HG03520 (cell line): Measurements from ENCODE around the gene LEMD2.

Experiments used
- ATAC-seq: cut with Tn5 transposase; IDR thresholded peaks from one replicate; pipeline ENCODE4 v1.9.1; 2021; ENCODE audit warnings: mild to moderate bottlenecking, moderate library complexity; ENCODE audit not compliant: unreplicated experiment

The LEMD2 gene

DNA sequence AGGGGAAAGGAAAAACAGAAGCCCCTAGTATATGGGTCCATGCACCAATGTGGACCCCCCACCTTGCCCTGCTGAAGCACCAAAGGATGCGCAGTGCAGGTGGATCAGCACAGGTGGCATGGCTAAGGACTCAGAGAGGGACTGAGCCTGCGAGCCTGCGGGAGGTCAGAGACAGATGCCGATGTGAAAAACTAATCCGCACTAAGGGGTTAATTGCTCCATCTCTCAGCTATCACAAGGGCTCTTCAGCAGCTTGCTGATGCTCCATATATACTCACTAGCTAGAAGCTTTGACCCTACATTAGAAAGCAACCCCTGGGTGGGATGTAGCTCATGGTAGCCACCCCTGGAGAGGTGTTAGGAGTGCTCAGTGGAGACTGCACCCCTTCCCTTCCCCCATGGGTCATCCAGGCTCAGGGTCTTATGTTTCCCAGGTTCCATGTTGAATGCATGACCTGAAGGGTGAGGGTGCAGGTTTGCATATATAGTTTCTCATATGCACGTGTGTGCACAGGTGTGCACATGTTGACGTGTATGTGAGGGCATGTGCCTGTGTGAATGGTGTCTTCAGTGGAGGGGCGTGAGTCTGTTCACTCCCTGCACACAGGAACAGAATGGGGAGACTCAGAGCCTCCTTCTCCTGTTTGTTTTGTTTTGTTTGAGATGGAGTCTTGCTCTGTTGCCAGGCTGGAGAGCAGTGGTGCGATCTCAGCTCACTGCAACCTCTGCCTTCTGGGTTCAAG lies 28.9 kb downstream of the LEMD2 start:
- no peak for ATAC-seq

DNA sequence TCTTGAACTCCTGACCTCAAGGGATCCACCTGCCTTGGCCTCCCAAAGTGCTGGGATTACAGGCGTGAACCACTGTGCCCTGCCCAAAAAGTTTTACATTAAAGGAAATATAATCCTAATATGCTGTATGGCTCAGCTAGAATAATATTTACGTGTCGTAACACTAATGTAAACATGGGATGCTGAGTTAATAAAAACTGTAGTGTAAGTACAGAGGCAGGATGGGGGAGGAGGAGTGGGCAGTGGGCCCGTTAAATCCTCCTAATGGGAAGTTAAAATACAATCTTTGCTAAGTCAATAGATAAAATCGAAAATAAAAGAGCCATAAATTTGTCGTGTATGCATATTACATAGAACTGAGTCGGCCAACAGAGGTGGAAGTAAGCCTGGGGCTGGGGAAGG lies 30.1 kb downstream of the LEMD2 start:
- ATAC-seq = no peak

DNA sequence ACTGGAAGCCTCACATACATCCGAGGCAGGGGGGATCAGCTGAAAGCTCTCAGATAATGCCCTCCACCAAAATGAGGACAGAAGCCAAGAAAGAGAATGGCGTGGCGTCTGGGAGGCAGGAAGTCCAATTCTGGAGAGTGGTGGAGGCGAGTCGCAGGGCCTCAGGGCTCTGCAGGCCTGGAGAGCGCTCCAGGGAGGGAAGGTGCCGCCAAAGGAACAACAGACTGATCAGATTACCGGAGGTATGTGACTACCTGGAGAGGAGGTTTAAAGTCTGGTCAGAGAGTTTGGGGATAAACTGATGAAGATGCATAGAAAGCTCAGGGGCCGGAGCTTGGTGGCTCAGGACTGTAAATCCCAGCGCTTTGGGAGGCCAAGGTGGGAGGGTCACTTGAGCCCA lies 31.0 kb downstream of the LEMD2 start:
- ATAC-seq = no peak

GRCh38 chr6:33757113-33757512 lies 31.8 kb downstream of the LEMD2 start:
- ATAC-seq = no peak

DNA sequence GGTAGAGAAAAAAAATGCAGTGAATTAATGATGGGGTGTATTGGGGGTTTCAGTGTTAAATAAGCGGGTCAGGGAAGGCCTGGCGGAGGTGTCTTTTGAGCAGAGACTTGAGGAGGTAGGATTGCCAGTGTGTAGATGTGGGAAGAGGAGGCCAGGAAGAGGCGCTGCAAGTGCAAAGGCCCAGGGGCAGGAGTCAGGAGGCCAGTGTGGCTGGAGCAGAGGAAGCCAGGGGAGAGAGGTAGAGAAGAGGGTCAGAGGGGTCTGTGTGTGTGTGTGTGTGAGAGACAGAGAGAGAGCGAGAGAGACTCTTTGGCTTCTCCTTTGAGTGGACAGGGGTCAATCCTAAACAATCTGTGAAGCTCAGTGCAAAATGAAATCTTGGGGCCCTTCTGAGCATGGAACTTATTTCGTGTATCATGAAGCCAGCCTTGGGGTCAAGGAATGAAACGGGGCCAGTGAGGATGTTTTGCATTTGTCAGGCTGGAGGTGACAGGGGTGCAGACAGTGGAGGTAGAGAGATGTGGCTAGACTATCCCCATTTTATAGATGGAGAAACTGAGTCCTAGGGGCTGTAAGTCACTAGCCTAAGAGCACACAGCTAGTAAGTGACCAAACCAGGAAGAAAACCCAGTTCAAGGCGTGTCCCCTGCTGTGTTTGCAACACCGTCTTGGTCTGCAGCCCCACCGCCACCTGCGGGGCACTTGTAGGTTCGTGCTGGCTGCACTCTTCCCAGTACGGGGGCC lies 32.5 kb downstream of the LEMD2 start:
- ATAC-seq = no peak

GRCh38 chr6:33755070-33755869 lies 33.7 kb downstream of the LEMD2 start:
- ATAC-seq = no peak

- ATAC-seq = no peak
These were observed 34.7 kb downstream of the LEMD2 start for GRCh38 chr6:33754222-33754621.

- ATAC-seq = no peak
These were observed 36.3 kb downstream of the LEMD2 start for GRCh38 chr6:33752646-33753015.

DNA sequence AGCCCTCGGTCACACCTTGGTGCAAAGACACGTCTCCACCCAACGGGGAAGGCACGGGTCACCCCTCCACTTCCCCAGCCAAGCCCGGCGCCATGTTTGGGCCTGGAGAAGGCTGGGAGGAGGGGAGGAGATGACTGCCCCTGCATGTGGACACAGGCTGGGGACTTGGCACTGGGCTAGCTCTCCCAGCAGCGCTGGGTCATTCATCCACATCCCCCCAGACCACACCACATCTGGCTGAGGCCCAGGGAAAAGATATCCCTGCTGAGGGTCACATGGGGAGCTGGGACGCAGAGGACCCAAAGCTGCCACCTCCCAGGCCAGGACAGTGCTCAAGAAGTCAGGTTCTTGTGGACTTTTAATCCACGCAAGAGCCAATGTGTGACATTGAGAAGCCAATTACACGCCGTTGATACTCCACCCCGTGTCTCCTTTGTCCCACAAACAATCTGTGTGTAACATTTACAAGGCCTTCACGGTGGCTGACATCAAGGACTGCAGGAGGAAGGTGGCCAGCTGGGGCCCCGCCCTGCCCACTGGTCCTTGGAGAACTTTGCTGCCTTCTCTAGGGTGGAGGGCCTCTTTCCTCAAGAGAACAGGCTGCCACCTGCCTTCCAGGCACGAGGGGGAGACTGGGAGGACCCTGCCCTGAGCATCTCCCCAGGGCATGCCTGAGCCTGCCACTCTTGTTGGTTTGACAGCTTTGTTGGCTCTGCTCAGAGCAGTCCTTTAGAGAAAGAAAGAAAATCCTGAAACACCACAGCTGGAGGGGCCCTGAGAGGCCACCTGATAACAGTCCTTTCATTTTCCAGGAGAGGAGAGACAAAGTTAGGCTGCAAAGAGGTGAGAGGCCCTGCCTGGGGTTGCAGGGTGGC lies 36.9 kb downstream of the LEMD2 start:
- no peak for ATAC-seq

DNA sequence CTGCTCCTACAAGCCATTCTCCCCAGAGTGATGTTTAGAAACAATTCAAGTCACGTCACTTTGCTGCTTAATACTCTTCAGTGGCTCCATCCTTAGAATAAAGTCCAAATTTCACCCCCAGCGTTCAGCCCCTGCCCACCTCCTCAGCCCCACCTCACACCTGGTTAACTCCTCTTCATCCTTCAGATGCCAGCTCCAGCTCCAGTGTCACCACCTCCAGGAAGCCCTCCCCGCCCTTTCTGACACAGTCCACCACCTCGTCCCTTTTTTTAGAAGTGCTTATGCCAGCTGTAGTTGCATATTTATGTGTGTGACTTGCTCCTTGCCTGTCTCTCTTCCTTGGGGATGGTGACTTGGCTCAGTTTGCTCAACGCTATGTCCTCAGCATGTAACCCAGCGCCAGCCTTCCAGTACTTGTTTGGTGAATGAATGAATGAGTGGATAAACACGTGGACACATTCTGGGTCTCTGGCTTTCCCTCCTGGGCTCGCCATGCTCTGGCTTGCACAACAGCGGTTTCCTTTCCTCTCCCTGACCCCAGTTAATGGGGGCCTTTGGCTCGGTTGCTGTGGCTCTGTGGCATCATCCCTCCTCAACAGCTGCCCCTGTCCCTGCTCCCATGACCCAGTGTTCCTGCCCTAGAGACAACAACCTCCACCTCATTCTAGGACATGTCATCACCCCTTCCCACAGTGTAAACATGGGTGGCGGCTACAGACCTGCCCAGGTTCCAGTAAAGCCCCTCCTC lies 38.5 kb downstream of the LEMD2 start:
- no peak for ATAC-seq

GRCh38 chr6:33749401-33749800 lies 39.5 kb downstream of the LEMD2 start:
- no peak for ATAC-seq

DNA sequence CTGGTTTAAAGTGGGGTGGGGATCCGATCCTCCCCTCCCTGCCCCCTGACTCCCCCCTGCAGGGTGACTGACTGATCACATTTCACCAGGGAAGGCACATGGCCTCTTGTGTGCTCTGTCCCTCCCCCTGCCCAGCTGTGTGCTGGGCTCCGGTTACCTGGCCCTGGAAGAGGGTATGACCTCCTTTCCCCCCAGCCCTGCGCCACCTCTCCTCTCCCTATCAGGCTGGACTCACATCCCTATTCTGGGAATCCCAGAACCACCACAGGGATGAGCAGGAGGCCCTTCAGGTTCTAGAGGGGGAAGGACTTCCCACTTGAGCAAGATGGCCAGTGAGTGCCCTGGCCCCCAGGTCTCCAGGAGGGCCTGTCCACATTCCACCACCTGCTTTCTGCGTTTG lies 40.1 kb downstream of the LEMD2 start:
- no peak for ATAC-seq

DNA sequence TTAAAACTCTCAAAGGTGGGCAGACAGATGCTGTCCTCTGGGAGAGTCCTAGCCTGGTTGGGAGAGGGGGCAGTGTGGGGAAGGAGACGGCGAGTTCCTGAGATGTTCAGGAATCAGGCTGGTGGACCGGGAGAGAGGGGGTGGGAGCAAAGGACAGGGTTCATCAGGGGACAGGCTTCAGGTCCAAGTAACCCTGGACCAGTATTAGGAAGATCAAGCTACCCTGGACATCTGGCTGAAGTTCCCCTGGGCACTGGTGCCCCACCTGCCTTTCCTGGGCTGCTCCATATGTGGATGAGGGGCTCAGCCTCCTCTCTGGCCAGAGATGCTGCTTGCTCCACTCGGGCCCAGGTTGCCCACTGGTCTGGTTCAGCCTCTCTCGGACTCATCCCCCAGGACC lies 41.1 kb downstream of the LEMD2 start:
- no peak for ATAC-seq

GRCh38 chr6:33746651-33747100 lies 42.3 kb downstream of the LEMD2 start, which contains the start of gene IP6K3:
Gene IP6K3 (minus strand): TSS chr6:33746905. CDS start chr6:33735476, 11,429 bp downstream.
- ATAC-seq = no peak

DNA sequence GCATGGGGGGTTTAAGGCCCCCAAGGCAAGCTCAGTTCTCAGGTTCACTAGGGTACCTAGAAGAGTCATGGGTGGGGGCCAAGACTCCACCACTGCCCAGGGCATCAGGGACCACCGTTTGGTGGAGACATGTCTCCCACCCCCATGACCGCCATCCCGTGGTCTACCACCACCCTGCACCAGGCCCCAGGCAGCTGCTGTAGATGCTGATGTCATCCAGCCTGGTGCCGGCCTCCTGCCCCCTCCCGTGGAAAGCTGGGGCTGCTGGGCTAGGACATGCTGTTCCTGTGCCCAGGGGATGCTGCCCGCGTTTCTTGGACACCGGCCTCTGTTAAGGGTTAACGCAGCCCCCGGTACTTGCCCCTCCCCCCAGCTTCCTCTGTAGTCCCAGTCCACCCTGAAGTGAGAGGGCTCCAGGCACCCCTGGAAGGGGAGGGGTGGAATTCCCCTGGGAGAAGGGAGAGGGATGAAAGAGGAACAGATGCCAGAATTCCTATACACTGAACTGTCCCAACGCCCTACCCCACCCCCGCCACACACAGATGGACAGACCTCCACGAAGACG lies 42.8 kb downstream of the LEMD2 start:
- no peak for ATAC-seq

- ATAC-seq = no peak
These were observed 43.4 kb downstream of the LEMD2 start for GRCh38 chr6:33745548-33745947.

- no peak for ATAC-seq
These were observed 43.9 kb downstream of the LEMD2 start for GRCh38 chr6:33744895-33745546.

DNA sequence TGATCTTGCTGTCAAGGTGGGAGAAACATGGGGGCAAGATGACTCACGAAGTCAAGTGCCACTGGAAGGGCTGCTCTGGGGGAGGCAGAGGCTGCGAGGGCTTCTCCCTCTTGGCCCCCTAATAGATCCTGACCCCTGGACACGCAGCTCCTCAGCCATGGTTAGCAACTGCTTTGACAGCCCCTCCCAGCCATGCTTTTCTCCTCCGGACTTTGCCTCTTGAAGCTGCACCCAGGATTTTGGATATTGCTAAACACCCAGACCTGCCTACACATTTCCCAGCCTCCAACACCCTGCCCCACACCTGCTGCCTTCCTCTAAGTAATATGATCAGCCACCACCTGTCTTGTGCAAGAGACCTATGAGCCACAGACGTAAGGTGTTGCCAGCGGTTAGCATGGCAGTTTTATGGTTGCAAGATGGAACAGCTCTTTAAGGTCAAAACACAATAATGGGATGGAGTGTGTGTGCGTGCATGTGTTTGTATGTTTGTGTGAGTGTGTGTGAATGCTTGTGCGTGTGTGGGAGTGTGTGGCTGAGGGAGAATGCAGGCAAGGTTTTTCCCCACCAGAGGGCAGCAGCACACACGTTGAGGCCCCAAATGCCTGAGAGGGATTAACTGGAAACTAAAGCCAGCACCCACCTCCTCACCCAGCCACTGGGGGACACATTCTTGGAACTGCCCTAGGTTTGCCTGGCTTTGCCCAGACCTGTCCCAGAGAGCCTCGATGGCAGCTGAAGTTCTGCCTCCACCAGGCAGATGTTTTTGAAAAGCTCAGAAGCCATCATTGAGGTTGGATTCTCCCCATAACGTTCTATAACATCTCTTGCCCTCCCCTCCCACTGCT lies 44.7 kb downstream of the LEMD2 start:
- no peak for ATAC-seq
